Neural crest cell (in vitro differentiated cells): ENCODE data around the gene C3orf49. TPM values are rescaled to one million over a fixed set of nuclear protein-coding genes. Genes with fewer than 3 reads are reported as not detected.

Experiments used
- DNase-seq: peaks from one replicate; pipeline ENCODE4 v3.0.0; 2021; ENCODE audit warnings: low read depth, mixed read lengths, low spot score
- H3K27ac Mint-ChIP-seq: one replicate; pipeline ENCODE4 v1.8.0; 2021; ENCODE audit warnings: mild to moderate bottlenecking, mixed read lengths; ENCODE audit not compliant: unreplicated experiment
- H3K27me3 Mint-ChIP-seq: 2 replicates; pipeline ENCODE4 v1.8.0; 2021; ENCODE audit warnings: low read depth, mild to moderate bottlenecking, mixed read lengths
- H3K36me3 Mint-ChIP-seq: 2 replicates; pipeline ENCODE4 v1.8.0; 2021; ENCODE audit warnings: low read depth, mild to moderate bottlenecking, mixed read lengths
- H3K4me1 Mint-ChIP-seq: 2 replicates; pipeline ENCODE4 v1.8.0; 2021; ENCODE audit warnings: mixed read lengths
- H3K4me3 Mint-ChIP-seq: one replicate; pipeline ENCODE4 v1.8.0; 2021; ENCODE audit warnings: mild to moderate bottlenecking, mixed read lengths
- H3K9me3 Mint-ChIP-seq: 2 replicates; pipeline ENCODE4 v1.8.0; 2021; ENCODE audit warnings: mixed read lengths
- total RNA-seq: library from RNA; stranded (reverse); gene quantifications from 2 replicates; pipeline ENCODE4 v1.2.1, GENCODE V29; 2021
- TF ChIP-seq, protein P1 (sequence below): fragments of 200-600 bp; sonication (generic); conservative IDR thresholded peaks from 2 replicates; pipeline ENCODE4 v1.5.0; 2021; ENCODE audit warnings: antibody characterized with exemption, mild to moderate bottlenecking

C3orf49 gene
- total RNA-seq, 1 donor from 2014 or later, result not detected

GRCh38 chr3:63878394-63879060 lies 59.4 kb downstream of the C3orf49 start:
- DNase-seq, result no peak
- TF ChIP-seq, protein P1, sequence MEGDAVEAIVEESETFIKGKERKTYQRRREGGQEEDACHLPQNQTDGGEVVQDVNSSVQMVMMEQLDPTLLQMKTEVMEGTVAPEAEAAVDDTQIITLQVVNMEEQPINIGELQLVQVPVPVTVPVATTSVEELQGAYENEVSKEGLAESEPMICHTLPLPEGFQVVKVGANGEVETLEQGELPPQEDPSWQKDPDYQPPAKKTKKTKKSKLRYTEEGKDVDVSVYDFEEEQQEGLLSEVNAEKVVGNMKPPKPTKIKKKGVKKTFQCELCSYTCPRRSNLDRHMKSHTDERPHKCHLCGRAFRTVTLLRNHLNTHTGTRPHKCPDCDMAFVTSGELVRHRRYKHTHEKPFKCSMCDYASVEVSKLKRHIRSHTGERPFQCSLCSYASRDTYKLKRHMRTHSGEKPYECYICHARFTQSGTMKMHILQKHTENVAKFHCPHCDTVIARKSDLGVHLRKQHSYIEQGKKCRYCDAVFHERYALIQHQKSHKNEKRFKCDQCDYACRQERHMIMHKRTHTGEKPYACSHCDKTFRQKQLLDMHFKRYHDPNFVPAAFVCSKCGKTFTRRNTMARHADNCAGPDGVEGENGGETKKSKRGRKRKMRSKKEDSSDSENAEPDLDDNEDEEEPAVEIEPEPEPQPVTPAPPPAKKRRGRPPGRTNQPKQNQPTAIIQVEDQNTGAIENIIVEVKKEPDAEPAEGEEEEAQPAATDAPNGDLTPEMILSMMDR, result no peak
- Mint-ChIP-seq H3K4me1 (peaks cover 28% of the 10 kb centered on the region), H3K4me3 (no peak overlapping the region), H3K27ac (peak overlapping the region; percentile 67), H3K9me3 (no peaks in the 10 kb centered on the region), H3K36me3 (no peaks in the 10 kb centered on the region), H3K27me3 (no peaks in the 10 kb centered on the region)

GRCh38 chr3:63880653-63881052 lies 61.6 kb downstream of the C3orf49 start:
- H3K9me3 Mint-ChIP-seq, result no peaks in the 10 kb centered on the region

DNA sequence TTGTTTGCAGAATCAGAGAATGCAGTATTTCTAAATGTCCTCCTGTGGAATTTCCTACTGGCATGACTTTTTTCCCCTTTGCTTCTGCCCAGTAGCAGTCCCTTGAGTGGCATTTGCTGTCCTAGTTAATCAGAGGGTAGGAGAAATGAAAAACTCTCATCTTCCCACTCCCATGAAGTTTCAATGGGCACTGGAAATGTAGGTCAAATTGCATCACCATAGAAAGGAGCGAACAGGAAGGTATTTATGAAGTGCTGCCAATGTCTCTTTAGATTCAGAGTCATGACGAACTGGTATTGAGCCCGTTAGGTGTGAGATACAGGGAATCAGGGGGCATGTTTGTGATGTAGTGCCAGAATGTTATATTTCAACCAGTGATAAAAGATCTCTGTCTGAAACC lies 67.8 kb downstream of the C3orf49 start:
- no peaks in the 10 kb centered on the region for H3K27me3 Mint-ChIP-seq
- H3K4me3 Mint-ChIP-seq, result no peak overlapping the region
- TF ChIP-seq, protein P1, result no peak
- H3K9me3 Mint-ChIP-seq, result no peaks in the 10 kb centered on the region
- no peaks in the 10 kb centered on the region for H3K4me1 Mint-ChIP-seq
- no peaks in the 10 kb centered on the region for H3K36me3 Mint-ChIP-seq
- DNase-seq, result no peak
- H3K27ac Mint-ChIP-seq, result no peak overlapping the region

More at GRCh38 chr3:63880653-63881052, 61.6 kb downstream of the C3orf49 start:
- Mint-ChIP-seq H3K27ac (peak overlapping the region; percentile 20), H3K4me1 (peaks cover 28% of the 10 kb centered on the region), H3K27me3 (no peaks in the 10 kb centered on the region), H3K4me3 (no peak overlapping the region), H3K36me3 (no peaks in the 10 kb centered on the region)
- TF ChIP-seq, protein P1, result no peak
- no peak for DNase-seq

DNA sequence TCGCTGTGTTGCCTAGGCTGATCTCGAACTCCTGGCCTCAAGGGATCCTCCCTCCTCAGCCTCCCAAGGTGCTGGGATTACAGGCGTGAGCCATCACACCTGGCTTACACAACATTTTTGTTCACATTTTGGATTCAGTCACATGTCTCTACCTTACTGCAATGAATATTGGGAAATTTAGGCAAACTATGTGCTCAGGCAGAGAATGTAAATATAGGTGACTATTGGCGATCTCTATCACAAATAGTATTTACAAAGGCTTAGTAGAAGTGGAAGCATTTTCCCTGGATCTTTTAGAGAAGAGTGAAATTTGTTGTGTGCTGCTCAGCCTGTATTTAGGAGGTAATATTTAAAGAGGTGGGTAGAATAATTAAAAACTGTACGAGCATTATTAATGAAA lies 72.4 kb downstream of the C3orf49 start:
- no peak for DNase-seq
- peaks cover 5% of the 10 kb centered on the region for H3K4me1 Mint-ChIP-seq
- no peak overlapping the region for H3K27ac Mint-ChIP-seq
- TF ChIP-seq, protein P1, result no peak
- H3K36me3 Mint-ChIP-seq, result no peaks in the 10 kb centered on the region
- no peak overlapping the region for H3K4me3 Mint-ChIP-seq
- H3K27me3 Mint-ChIP-seq, result no peaks in the 10 kb centered on the region
- H3K9me3 Mint-ChIP-seq, result no peaks in the 10 kb centered on the region

GRCh38 chr3:63892773-63893352 lies 73.8 kb downstream of the C3orf49 start:
- Mint-ChIP-seq H3K36me3 (no peaks in the 10 kb centered on the region), H3K4me1 (peaks cover 5% of the 10 kb centered on the region), H3K9me3 (no peaks in the 10 kb centered on the region), H3K27ac (no peak overlapping the region), H3K27me3 (no peaks in the 10 kb centered on the region), H3K4me3 (no peak overlapping the region)
- no peak for DNase-seq
- TF ChIP-seq, protein P1, result no peak
